ENCODE measurements around the gene IVD. TPM values are rescaled to one million over a fixed set of nuclear protein-coding genes. Genes with fewer than 3 reads are reported as not detected.

Gene IVD
- total and polyA plus RNA-seq, 8 donors, result 23.8 to 41.3 (median 30.1) TPM

DNA sequence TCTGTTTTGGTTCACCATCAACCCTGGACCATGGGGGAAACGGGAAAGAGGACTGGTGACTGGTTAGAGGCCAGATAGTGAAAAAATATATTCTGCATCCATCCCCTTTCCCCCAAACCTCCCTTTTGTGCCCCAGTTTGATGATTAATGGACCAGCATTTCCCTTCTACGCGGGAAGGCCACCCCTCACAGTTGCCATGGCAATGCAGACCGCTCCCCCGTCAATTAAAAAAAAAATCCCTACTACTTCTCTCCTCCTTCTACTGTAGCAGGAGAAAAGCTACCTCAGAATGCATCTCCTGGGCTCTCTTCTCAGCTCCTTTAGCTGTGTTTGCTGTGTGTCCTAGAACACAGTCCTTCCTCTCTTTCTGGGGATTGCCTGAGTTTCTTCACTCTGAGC, 39.1 kb downstream of the IVD start:
- no peaks in the 10 kb centered on the region for H3K9me3 ChIP-seq
- H3K27ac ChIP-seq, result no peak overlapping the region
- ATAC-seq (no peak), DNase-seq (no peak), FAIRE-seq (no peak)
- peaks cover 0 to 20% (median 7%) of the 10 kb centered on the region in 3 donors for H3K4me1 ChIP-seq
- intact Hi-C loops (cut with DNase I), result no loop called here
- H3K4me3 ChIP-seq, result no peak overlapping the region
- TF ChIP-seq, protein P1, sequence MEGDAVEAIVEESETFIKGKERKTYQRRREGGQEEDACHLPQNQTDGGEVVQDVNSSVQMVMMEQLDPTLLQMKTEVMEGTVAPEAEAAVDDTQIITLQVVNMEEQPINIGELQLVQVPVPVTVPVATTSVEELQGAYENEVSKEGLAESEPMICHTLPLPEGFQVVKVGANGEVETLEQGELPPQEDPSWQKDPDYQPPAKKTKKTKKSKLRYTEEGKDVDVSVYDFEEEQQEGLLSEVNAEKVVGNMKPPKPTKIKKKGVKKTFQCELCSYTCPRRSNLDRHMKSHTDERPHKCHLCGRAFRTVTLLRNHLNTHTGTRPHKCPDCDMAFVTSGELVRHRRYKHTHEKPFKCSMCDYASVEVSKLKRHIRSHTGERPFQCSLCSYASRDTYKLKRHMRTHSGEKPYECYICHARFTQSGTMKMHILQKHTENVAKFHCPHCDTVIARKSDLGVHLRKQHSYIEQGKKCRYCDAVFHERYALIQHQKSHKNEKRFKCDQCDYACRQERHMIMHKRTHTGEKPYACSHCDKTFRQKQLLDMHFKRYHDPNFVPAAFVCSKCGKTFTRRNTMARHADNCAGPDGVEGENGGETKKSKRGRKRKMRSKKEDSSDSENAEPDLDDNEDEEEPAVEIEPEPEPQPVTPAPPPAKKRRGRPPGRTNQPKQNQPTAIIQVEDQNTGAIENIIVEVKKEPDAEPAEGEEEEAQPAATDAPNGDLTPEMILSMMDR (IDR thresholded peaks at IDR 0.05), result no peak
- H3K27me3 ChIP-seq, result no peaks in the 10 kb centered on the region
- WGBS, 2 donors, result 77 to 85% methylated on average over 5 of the region's 5 CpGs
- no peaks in the 10 kb centered on the region for H3K36me3 ChIP-seq

DNA sequence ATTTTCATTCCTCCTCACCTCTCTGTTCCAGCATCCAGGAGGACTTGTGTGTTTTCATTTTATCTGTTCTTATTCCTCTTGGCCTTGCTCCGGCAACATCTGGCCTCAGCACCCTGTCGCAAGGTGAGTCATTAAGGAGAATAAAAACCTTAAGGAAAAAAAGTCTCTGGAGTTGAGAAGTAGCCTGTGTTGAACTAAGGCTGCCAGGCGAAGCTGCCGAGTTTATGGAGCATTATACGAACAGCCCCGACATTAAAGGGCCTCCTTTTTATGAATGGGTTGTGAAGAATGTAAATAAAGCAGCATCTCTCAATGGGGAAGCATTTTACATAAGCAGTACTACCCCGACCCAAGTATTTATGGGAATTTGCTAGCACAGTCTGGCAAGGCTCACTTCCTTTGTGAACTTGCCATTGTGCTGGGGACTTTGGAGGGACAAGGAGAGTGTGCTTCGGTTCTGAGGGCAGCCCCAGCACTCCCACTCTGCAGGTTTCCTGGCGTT, 39.9 kb downstream of the IVD start:
- ATAC-seq (no peak), FAIRE-seq (no peak), DNase-seq (no peak)
- 48 to 58% methylated on average over 9 of the region's 9 CpGs for WGBS, 2 donors
- Histone ChIP-seq H3K36me3 (no peaks in the 10 kb centered on the region), H3K4me3 (no peak overlapping the region), H3K9me3 (no peaks in the 10 kb centered on the region), H3K27me3 (no peaks in the 10 kb centered on the region), H3K4me1 (peaks cover 0 to 20% (median 7%) of the 10 kb centered on the region in 3 donors), H3K27ac (no peak overlapping the region)
- intact Hi-C loops (cut with DNase I), result no loop called here
- TF ChIP-seq, protein P1 (IDR thresholded peaks at IDR 0.05), result no peak

DNA sequence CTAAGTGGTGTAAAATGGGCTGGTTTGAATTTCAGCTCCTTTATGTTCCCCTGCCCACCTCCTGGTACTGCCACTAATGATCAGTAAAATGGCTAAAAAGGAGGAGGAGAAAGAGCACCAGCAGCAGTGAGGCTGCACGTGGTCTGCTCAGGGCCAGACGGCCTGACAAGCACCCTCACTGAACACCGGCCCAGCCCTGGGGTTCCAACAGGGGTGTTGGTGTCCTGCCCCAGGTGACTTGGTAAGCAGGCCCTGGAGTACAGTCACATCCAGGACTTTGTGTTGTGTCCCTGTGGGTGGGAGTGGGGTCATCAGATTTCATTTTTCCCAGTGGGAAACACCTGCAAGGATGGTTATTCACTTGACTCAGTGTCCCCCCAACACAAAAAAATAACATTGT, 40.5 kb downstream of the IVD start:
- FAIRE-seq, result no peak
- no peak for ATAC-seq
- Histone ChIP-seq H3K4me3 (no peak overlapping the region), H3K27ac (no peak overlapping the region), H3K4me1 (peaks cover 0 to 20% (median 7%) of the 10 kb centered on the region in 3 donors), H3K36me3 (no peaks in the 10 kb centered on the region), H3K9me3 (no peaks in the 10 kb centered on the region), H3K27me3 (no peaks in the 10 kb centered on the region)
- intact Hi-C loops (cut with DNase I), result no loop called here
- DNase-seq, result no peak
- WGBS, 2 donors, result 71 to 79% methylated on average over 3 of the region's 3 CpGs
- TF ChIP-seq, protein P1 (IDR thresholded peaks at IDR 0.05), result no peak

DNA sequence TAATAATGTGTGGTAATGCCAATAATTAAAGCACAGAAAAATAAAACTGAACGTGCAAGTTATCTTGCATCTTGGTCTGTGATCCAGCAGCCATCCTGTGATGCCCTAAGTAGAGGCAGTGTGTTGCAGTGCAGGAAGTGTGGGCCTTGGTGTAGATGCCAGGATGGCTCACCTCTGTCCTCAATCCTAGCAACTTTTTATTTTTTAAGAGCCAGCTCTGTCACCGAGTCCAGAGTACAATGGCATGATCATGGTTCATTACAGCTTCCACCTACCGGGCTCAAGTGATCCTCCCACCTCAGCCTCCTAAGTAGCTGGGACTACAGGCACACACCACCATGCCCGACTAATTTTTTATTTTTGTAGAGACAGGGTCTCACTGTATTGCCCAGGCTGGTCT, 42.8 kb downstream of the IVD start:
- FAIRE-seq, result no peak

DNA sequence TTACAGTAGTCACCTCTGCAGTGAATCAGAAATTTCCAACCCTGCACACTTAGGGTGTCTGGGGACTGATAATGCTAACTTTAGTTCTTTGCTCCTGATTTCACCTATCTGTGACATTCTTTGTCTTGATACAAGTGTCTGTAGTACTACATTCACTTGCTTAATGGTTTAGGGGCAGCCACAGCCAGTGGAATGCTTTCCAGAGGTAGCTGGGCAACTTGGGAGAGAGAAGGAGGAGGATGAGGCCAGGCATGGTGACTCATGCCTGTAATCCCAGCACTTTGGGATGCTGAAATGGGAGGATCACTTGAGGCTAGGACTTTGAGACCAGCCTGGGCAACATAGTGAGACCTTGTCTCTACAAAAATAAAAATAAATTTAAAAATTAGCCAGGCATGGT, 43.7 kb downstream of the IVD start:
- intact Hi-C loops (cut with DNase I), result no loop called here
- TF ChIP-seq, protein P1 (IDR thresholded peaks at IDR 0.05), result no peak
- Histone ChIP-seq H3K36me3 (no peaks in the 10 kb centered on the region), H3K9me3 (no peaks in the 10 kb centered on the region), H3K4me3 (no peak overlapping the region), H3K27ac (no peak overlapping the region), H3K4me1 (peaks cover 0 to 6% (median 0%) of the 10 kb centered on the region in 3 donors), H3K27me3 (no peaks in the 10 kb centered on the region)
- no peak for ATAC-seq
- DNase-seq, result no peak
- FAIRE-seq, result no peak

More for the DNA sequence above, 42.8 kb downstream of the IVD start:
- no peak for DNase-seq
- TF ChIP-seq, protein P1 (IDR thresholded peaks at IDR 0.05), result no peak
- intact Hi-C loops (cut with DNase I), result no loop called here
- 94 to 97% methylated on average over 4 of the region's 4 CpGs for WGBS, 2 donors
- Histone ChIP-seq H3K36me3 (no peaks in the 10 kb centered on the region), H3K27me3 (no peaks in the 10 kb centered on the region), H3K27ac (no peak overlapping the region), H3K9me3 (no peaks in the 10 kb centered on the region), H3K4me3 (no peak overlapping the region), H3K4me1 (peaks cover 0 to 11% (median 0%) of the 10 kb centered on the region in 3 donors)
- no peak for ATAC-seq

All from pancreas (tissue), 10 donors.